Mucosa of rectum (tissue), 2 donors: ENCODE data around the gene KDM6B.
"Not testable (repeated sequence)": the region's sequence is repeated elsewhere in the genome, so short reads cannot be mapped to it uniquely, and the experiment has no call there.

Source experiments
- H3K27ac ChIP-seq, 2 donors: one replicate each; pipeline ENCODE4 v1.7.0; 2013; ENCODE audit warnings: inconsistent platforms in 2 of 2, low read depth in 2 of 2, low read length in 2 of 2
- H3K27me3 ChIP-seq, 2 donors: one replicate each; pipeline ENCODE4 v1.7.0; 2013; ENCODE audit warnings: low read length in 2 of 2; ENCODE audit not compliant: control insufficient read depth in 2 of 2, insufficient read depth in 2 of 2
- H3K36me3 ChIP-seq, 2 donors: one replicate each; pipeline ENCODE4 v1.7.0; 2013; ENCODE audit warnings: low read length in 2 of 2; ENCODE audit not compliant: control insufficient read depth in 2 of 2, insufficient read depth in 2 of 2
- H3K4me1 ChIP-seq, 2 donors: one replicate each; pipeline ENCODE4 v1.7.0; 2013; ENCODE audit warnings: low read length in 2 of 2, mild to moderate bottlenecking in 1 of 2; ENCODE audit not compliant: control insufficient read depth in 2 of 2, insufficient read depth in 2 of 2
- H3K4me3 ChIP-seq, 2 donors: one replicate each; pipeline ENCODE4 v1.7.0; 2013; ENCODE audit warnings: low read length in 2 of 2
- H3K9ac ChIP-seq, 2 donors: one replicate each; pipeline ENCODE4 v1.7.0; 2013; ENCODE audit warnings: low read length in 2 of 2, low read depth in 1 of 2, mild to moderate bottlenecking in 1 of 2
- H3K9me3 ChIP-seq, 2 donors: one replicate each; pipeline ENCODE4 v1.7.0; 2013; ENCODE audit warnings: low read length in 2 of 2; ENCODE audit not compliant: control insufficient read depth in 2 of 2
- donor health status: healthy.
- donor health status: Normal muscosa, but diverticular disease.

The KDM6B gene

DNA sequence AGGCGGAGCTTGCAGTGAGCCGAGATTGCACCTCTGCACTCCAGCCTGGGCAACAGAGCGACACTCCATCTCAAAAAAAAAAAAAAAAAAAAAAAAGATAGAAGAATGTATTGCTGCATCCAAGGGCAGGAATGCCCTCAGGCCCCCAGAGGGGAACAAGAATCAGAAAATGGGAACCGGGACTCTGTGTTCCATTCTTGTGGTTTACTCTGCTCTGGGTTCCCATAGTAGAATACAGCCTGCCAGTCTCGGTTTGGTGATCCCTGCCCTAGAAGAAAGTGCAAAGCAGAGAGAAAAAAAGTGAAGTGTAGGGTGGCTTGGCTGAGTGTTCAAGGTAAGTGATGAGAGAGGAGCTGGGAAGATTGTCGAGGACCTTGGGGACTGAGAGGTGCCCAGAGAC is 27.4 kb upstream of the KDM6B start:
- H3K9me3 ChIP-seq = no peaks in the 10 kb centered on the region
- H3K27ac ChIP-seq = no peak overlapping the region
- H3K9ac ChIP-seq = no peak overlapping the region
- no peak overlapping the region for H3K4me3 ChIP-seq
- H3K4me1 ChIP-seq = peaks cover 0 to 10% of the 10 kb centered on the region in 2 donors
- H3K36me3 ChIP-seq = no peaks in the 10 kb centered on the region
- peaks cover 0 to 2% of the 10 kb centered on the region in 2 donors for H3K27me3 ChIP-seq

DNA sequence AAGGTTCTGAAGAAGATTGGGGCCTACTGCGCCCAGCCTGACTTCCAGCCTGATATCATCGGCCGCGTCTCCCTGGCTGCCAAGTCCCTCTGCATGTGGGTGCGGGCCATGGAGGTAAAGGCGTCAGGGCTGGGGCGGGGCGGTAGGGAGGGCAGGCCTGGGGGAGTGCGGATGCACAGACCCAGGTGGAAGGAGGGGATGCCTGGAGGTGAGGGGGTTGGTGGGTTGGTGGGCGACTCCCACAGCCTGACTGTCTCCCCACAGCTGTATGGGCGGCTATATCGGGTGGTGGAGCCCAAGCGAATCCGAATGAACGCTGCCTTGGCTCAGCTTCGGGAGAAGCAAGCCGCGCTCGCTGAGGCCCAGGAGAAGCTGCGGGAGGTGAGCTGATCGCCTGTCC is 26.8 kb upstream of the KDM6B start:
- no peaks in the 10 kb centered on the region for H3K36me3 ChIP-seq
- H3K4me1 ChIP-seq = peaks cover 0 to 10% of the 10 kb centered on the region in 2 donors

DNA sequence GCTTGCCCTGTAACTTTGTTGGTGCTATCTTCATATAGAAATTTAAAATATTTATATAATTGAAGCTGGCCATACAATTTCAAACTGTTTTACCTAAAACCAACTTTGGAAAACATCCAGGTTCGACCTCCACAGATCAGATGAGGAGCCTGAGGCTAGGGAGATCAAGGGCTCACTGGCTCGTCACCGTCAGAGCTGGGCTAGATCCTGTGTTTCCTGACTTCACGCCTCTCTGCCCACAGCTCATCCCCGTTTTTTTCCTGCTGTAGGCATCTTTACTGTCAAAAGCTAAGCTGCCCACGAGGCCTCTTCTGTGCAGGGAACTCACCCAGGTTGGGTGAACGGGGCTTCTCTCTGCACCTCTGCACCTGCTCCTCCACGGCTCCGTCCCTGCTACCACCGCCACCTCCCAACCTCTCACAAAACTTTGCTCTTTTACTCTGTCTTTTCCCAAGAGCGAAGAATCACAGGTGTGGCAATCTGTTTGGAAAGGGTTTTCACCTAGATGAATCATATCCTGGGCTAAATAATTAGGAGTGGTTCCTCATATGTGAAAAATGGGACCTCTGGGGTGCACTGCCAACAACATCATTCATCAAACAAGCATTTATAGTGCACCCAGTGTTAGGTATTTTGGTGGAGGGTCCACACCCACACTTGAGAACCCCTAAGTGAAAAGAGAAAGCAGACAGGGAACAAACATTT is 24.8 kb upstream of the KDM6B start:
- Histone ChIP-seq H3K9ac (no peak overlapping the region), H3K36me3 (no peaks in the 10 kb centered on the region), H3K27ac (no peak overlapping the region), H3K4me3 (no peak overlapping the region), H3K4me1 (peaks cover 0 to 5% of the 10 kb centered on the region in 2 donors), H3K9me3 (no peaks in the 10 kb centered on the region), H3K27me3 (no peaks in the 10 kb centered on the region)

More for the DNA sequence above, 26.8 kb upstream of the KDM6B start:
- peaks cover 0 to 2% of the 10 kb centered on the region in 2 donors for H3K27me3 ChIP-seq
- H3K4me3 ChIP-seq = no peak overlapping the region
- no peaks in the 10 kb centered on the region for H3K9me3 ChIP-seq
- no peak overlapping the region for H3K9ac ChIP-seq
- H3K27ac ChIP-seq = no peak overlapping the region

DNA sequence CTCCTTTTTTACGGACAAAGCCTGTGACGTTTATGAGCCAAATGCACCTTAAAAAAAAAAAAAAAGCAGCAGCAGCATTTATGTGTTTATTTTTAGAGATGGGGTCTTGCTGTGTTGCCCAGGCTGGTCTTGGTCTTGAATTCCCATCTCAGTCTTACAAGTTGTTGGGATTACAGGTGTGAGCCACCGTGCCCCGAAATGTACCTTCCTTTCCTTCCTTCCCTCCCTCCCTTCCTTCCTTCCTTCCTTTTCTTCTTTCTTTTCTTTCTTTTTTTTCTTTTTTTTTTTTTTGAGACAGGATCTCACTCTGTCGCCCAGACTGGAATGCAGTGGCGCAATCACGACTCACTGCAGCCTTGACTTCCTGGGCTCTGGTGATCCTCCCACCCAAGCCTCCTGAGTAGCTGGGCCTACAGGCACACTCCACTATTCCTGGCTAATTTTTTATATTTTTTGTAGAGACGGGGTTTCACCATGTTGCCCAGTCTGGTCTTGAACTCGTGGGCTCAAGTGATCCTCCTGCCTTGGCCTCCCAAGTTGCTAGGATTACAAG is 24.1 kb upstream of the KDM6B start:
- H3K27ac ChIP-seq, H3K9me3 ChIP-seq, H3K4me3 ChIP-seq, H3K36me3 ChIP-seq, H3K4me1 ChIP-seq, H3K27me3 ChIP-seq, H3K9ac ChIP-seq: not testable (repeated sequence)

DNA sequence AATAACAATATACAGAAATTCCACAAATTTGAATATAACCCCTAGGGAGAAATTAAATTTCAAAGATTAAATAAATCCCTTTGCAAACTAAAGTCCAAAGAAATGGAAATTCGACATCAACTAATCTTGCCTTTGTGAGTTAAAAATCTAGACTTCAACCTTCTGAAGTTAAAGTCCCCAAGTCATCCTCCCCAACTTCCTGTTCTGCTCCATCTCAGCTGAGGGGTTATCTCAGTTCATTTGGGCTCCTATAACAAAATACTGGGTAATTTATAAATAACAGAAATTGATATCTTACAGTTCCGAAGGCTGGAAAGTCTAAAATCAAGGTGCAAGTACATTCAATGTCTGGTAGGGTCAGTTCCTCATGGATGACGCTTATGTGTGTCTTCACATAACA is 22.8 kb upstream of the KDM6B start:
- H3K4me3 ChIP-seq = no peak overlapping the region
- no peak overlapping the region for H3K9ac ChIP-seq
- H3K9me3 ChIP-seq = no peaks in the 10 kb centered on the region
- no peaks in the 10 kb centered on the region for H3K36me3 ChIP-seq
- no peaks in the 10 kb centered on the region for H3K27me3 ChIP-seq
- H3K27ac ChIP-seq = no peak overlapping the region
- H3K4me1 ChIP-seq = peaks cover 0 to 4% of the 10 kb centered on the region in 2 donors

DNA sequence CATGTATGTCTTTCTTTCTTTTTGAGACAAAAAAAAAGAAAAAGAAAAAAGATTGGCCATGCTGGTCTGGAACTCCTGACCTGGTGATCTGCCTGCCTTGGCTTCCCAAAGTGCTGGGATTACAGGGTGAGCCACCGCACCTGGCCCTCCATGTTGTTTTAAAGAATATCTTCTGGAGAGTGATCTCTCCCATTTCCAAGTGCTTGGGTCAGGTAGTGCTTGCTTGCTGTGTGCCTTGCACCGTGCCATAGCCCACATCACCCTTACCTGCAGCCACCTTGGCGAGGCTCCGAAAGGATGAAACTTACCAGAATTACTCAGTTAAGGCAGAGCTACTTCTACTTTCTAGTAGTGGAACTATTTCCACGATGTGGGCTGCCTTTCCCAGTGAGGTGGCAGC is 19.0 kb upstream of the KDM6B start:
- H3K4me1 ChIP-seq = no peaks in the 10 kb centered on the region
- H3K9ac ChIP-seq = no peak overlapping the region
- H3K9me3 ChIP-seq = no peaks in the 10 kb centered on the region
- H3K27ac ChIP-seq = no peak overlapping the region
- no peaks in the 10 kb centered on the region for H3K36me3 ChIP-seq
- no peaks in the 10 kb centered on the region for H3K27me3 ChIP-seq
- H3K4me3 ChIP-seq = no peak overlapping the region

DNA sequence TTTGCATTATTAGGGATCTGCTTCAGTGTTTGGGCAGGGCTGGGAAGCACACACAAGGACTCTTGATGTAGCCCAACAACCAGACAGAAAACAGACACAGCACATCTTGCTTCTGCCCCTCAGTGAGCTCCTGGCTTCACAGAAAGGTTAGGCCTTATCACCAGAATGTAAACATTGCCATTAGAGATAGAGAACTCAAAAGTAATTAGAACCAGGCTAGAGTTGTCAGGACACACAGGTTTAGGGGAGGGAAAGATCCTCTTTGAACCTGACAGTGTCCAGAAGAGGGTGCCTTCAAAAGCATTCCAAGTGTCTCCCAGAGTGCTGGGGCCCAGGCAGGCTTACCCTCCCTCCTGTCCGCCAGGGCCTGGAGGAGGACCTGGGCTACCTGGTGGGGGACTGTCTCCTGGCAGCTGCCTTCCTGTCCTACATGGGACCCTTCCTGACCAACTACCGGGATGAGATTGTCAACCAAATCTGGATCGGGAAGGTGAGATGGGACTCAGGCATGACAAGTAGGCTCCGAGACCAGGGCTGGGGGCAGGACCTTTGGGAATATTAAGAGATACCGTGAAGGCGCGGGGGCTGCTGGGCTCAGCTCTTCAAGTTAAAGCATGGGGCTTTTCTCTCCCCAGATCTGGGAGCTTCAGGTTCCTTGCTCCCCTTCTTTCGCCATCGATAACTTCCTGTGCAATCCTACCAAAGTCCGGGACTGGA is 16.9 kb upstream of the KDM6B start:
- Histone ChIP-seq H3K9me3 (no peaks in the 10 kb centered on the region), H3K27ac (no peak overlapping the region), H3K9ac (no peak overlapping the region), H3K4me3 (no peak overlapping the region), H3K4me1 (no peaks in the 10 kb centered on the region), H3K27me3 (no peaks in the 10 kb centered on the region), H3K36me3 (no peaks in the 10 kb centered on the region)

DNA sequence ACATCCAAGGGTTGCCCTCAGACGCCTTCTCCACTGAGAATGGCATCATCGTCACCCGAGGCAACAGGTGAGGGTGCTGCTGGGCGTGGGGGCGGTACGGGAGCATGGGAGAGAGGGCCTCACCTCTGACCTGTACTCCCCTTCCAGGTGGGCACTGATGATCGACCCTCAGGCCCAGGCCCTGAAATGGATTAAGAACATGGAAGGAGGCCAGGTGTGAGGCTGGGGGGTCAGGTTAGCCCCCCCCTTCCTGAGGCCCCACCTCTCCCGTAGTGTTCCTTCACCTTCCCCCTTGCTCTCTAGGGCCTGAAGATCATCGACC is 16.4 kb upstream of the KDM6B start:
- no peak overlapping the region for H3K4me3 ChIP-seq
- H3K36me3 ChIP-seq = no peaks in the 10 kb centered on the region
- H3K27ac ChIP-seq = no peak overlapping the region
- H3K4me1 ChIP-seq = no peaks in the 10 kb centered on the region
- H3K27me3 ChIP-seq = no peaks in the 10 kb centered on the region
- no peaks in the 10 kb centered on the region for H3K9me3 ChIP-seq
- no peak overlapping the region for H3K9ac ChIP-seq

DNA sequence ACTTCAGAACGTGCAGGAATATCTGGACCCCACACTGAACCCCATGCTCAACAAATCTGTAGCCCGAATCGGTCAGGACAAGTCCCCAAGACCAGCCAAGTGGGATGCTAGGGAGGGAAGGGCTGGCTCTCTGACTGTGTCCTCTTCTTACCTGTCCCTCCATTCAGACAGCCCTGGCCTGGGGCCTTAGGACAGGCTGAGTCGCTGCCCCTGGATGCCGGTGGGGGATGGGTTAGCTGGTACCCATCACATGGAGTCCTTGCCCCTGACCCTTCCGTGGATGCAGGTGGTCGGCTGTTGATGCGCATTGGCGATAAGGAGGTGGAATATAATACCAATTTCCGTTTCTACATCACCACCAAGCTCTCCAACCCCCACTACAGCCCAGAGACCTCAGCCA is 16.0 kb upstream of the KDM6B start:
- Histone ChIP-seq H3K9ac (no peak overlapping the region), H3K4me1 (no peaks in the 10 kb centered on the region), H3K9me3 (no peaks in the 10 kb centered on the region), H3K4me3 (no peak overlapping the region), H3K27me3 (no peaks in the 10 kb centered on the region), H3K36me3 (no peaks in the 10 kb centered on the region), H3K27ac (no peak overlapping the region)

DNA sequence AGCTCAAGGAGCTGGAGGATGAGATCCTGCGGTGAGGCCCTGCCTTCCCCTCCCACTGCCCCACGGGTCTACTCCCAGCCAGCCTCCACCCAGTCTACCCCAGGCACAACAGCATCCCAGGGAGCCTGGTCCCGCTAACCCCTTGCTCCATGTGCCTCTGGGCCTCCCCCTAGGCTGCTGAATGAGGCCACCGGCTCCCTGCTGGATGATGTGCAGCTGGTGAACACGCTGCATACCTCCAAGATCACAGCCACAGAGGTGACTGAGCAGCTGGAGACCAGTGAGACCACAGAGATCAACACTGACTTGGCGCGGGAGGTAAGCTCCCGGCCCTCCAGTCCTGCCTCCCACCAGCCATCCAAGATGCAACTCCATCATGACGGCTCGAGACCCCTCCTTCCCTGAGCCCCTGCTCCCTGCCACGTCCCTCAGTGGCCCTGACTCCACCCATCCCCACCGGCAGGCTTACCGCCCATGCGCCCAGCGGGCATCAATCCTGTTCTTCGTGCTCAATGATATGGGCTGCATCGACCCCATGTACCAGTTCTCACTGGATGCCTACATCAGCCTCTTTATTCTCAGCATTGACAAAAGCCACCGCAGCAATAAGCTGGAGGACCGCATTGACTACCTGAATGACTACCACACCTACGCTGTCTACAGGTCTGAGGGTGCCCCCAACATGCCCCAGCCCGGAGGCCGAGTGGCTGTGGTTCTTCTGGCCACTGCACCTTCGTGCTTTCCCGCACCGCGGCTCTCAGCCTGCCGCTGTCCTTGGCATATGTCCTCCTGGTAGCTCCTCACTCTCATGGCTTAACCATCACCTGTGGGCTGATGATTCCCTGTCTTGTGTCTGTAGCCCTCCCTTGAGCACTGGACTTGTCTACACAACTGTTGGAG is 15.0 kb upstream of the KDM6B start:
- no peaks in the 10 kb centered on the region for H3K4me1 ChIP-seq
- no peaks in the 10 kb centered on the region for H3K36me3 ChIP-seq
- H3K4me3 ChIP-seq = no peak overlapping the region

More for the DNA sequence above, 15.0 kb upstream of the KDM6B start:
- H3K27ac ChIP-seq = no peak overlapping the region
- H3K9ac ChIP-seq = no peak overlapping the region
- no peaks in the 10 kb centered on the region for H3K9me3 ChIP-seq
- H3K27me3 ChIP-seq = no peaks in the 10 kb centered on the region
